Neural cell (in vitro differentiated cells): ENCODE data around the gene UBE2E3. TPM values are rescaled to one million over a fixed set of nuclear protein-coding genes. Genes with fewer than 3 reads are reported as not detected.

Source experiments
- H2AFZ ChIP-seq: fragments of 200-600, 300-800 bp; sonication (generic), shearing (Covaris generic); 2 replicates; pipeline ENCODE4 v1.6.0; 2014; ENCODE audit warnings: low read depth, mild to moderate bottlenecking, antibody characterized with exemption, low read length, moderate library complexity
- H3F3A ChIP-seq: fragments of 200-600 bp; shearing (Covaris generic); 2 replicates; pipeline ENCODE4 v1.6.1; 2016; ENCODE audit warnings: mild to moderate bottlenecking, moderate library complexity, mixed read lengths, antibody characterized with exemption, low read length; ENCODE audit not compliant: insufficient read depth, poor library complexity, severe bottlenecking
- H3K27ac ChIP-seq: fragments of 200-600, 300-800 bp; sonication (generic), shearing (Covaris generic); 2 replicates; pipeline ENCODE4 v1.5.1; 2014; ENCODE audit warnings: mild to moderate bottlenecking, low read length, moderate library complexity
- H3K27me3 ChIP-seq: fragments of 300-800, 200-600 bp; sonication (generic), shearing (Covaris generic); 2 replicates; pipeline ENCODE4 v1.6.0; 2014; ENCODE audit warnings: mild to moderate bottlenecking, low read depth, low read length, moderate library complexity; ENCODE audit not compliant: insufficient read depth
- H3K36me3 ChIP-seq: fragments of 300-800, 200-600 bp; sonication (generic), shearing (Covaris generic); 2 replicates; pipeline ENCODE4 v1.5.1; 2014; ENCODE audit warnings: mild to moderate bottlenecking, antibody characterized with exemption, low read length, moderate library complexity; ENCODE audit not compliant: insufficient read depth
- H3K4me2 ChIP-seq: fragments of 300-800, 200-600 bp; sonication (generic), shearing (Covaris generic); 2 replicates; pipeline ENCODE4 v1.6.0; 2014; ENCODE audit warnings: mild to moderate bottlenecking, low read length
- H3K4me3 ChIP-seq: fragments of 300-800, 200-600 bp; sonication (generic), shearing (Covaris generic); 2 replicates; pipeline ENCODE4 v1.5.1; 2014; ENCODE audit warnings: mild to moderate bottlenecking, low read length, moderate library complexity
- H3K79me2 ChIP-seq: fragments of 200-600 bp; shearing (Covaris generic); replicated peaks from 2 replicates; pipeline ENCODE4 v1.6.0; 2014; ENCODE audit warnings: mild to moderate bottlenecking, low read length, moderate library complexity; ENCODE audit not compliant: insufficient read depth
- H3K9ac ChIP-seq: fragments of 300-800, 200-600 bp; sonication (generic), shearing (Covaris generic); 2 replicates; pipeline ENCODE4 v1.6.1; 2016; ENCODE audit warnings: mild to moderate bottlenecking, low read length, mixed read lengths
- H3K9me2 ChIP-seq: fragments of 200-600 bp; shearing (Covaris generic); 2 replicates; pipeline ENCODE4 v1.6.1; 2016; ENCODE audit warnings: mild to moderate bottlenecking, low read length, mixed read lengths; ENCODE audit not compliant: insufficient read depth
- H3K9me3 ChIP-seq: fragments of 200-600, 300-800 bp; sonication (generic), shearing (Covaris generic); 2 replicates; pipeline ENCODE4 v1.6.1; 2016; ENCODE audit warnings: mild to moderate bottlenecking, mixed run types, low read length, moderate library complexity, mixed read lengths
- H4K20me1 ChIP-seq: fragments of 200-600 bp; shearing (Covaris generic); 2 replicates; pipeline ENCODE4 v1.6.1; 2016; ENCODE audit warnings: mild to moderate bottlenecking, mixed run types; ENCODE audit not compliant: insufficient read depth
- CTCF ChIP-seq: fragments of 450-650 bp; IDR thresholded peaks from 2 replicates; pipeline ENCODE4 v1.5.1; 2014; ENCODE audit warnings: antibody characterized with exemption, mild to moderate bottlenecking, moderate library complexity; ENCODE audit not compliant: poor library complexity, severe bottlenecking
- EP300 ChIP-seq: fragments of 450-650 bp; conservative IDR thresholded peaks from 2 replicates; pipeline ENCODE4 v1.6.1; 2014; ENCODE audit warnings: antibody characterized with exemption, mild to moderate bottlenecking, moderate library complexity; ENCODE audit not compliant: poor library complexity, severe bottlenecking
- EZH2 ChIP-seq: fragments of 200-600, 300-800 bp; shearing (Covaris generic), sonication (generic); IDR thresholded peaks from 2 replicates; pipeline ENCODE4 v1.6.1; 2014; ENCODE audit warnings: antibody characterized with exemption, low read length, borderline replicate concordance, mild to moderate bottlenecking; ENCODE audit not compliant: insufficient read depth, poor library complexity, severe bottlenecking
- MXI1 ChIP-seq: fragments of 450-650 bp; conservative IDR thresholded peaks from 2 replicates; pipeline ENCODE4 v1.6.1; 2014; ENCODE audit warnings: antibody characterized with exemption, mild to moderate bottlenecking; ENCODE audit not compliant: poor library complexity, severe bottlenecking
- POLR2AphosphoS5 ChIP-seq: IDR thresholded peaks from 2 replicates; pipeline ENCODE4 v1.6.1; 2012
- RAD21 ChIP-seq: fragments of 450-650 bp; conservative IDR thresholded peaks from 2 replicates; pipeline ENCODE4 v1.6.1; 2014; ENCODE audit warnings: antibody characterized with exemption, mild to moderate bottlenecking, moderate library complexity
- REST ChIP-seq: IDR thresholded peaks from 2 replicates; pipeline ENCODE4 v1.6.1; 2012; ENCODE audit warnings: borderline replicate concordance
- SMC3 ChIP-seq: fragments of 450-650 bp; conservative IDR thresholded peaks from 2 replicates; pipeline ENCODE4 v1.6.1; 2014; ENCODE audit warnings: antibody characterized with exemption, mild to moderate bottlenecking, moderate library complexity; ENCODE audit not compliant: poor library complexity
- TAF1 ChIP-seq: IDR thresholded peaks from 2 replicates; pipeline ENCODE4 v1.6.1; 2012; ENCODE audit warnings: low read depth
- polyA plus RNA-seq: library from polyadenylated mRNA; depleted of rRNA; stranded (reverse); fragments of >200 nt; gene quantifications from 2 replicates; pipeline ENCODE4 v1.2.3, GENCODE V29; 2014

The UBE2E3 gene
- polyA plus RNA-seq, 1 donor from 2014 or later: 337 TPM

DNA sequence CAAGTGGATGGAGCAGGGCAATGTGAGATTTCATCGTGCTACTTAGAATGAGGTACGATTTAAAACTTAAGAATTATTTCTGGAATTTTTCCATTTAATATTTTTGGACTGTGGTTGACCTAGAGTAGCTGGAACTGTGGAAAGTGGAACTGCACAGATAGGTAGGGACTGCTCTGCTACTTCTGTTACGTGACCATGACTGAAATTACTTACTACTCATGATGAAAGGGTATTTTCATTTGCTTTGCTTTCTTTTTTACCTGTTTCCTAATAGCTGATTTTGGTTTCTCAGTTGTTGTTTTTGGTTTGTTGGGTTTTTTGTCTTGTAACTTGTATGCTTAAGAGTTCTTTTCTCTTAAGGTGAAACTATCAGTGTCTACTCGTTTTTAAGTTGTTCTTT is 11.4 kb downstream of the UBE2E3 start:
- Histone ChIP-seq H3K4me2 (no peak overlapping the region), H3K9ac (no peak overlapping the region), H3K27me3 (no peaks in the 10 kb centered on the region), H3F3A (no peaks in the 10 kb centered on the region), H3K9me3 (no peaks in the 10 kb centered on the region), H3K4me3 (no peak overlapping the region), H3K27ac (no peak overlapping the region), H3K9me2 (no peaks in the 10 kb centered on the region), H4K20me1 (no peaks in the 10 kb centered on the region), H3K79me2 (peaks cover 77% of the 10 kb centered on the region), H2AFZ (no peak overlapping the region), H3K36me3 (no peaks in the 10 kb centered on the region)
- TF ChIP-seq REST: no peak
- TF ChIP-seq POLR2AphosphoS5: no peak
- no peak for TF ChIP-seq MXI1
- TF ChIP-seq EP300: no peak
- TF ChIP-seq RAD21: no peak
- TF ChIP-seq EZH2: no peak
- no peak for TF ChIP-seq TAF1
- TF ChIP-seq CTCF: no peak
- TF ChIP-seq SMC3: no peak

- H3K27me3 ChIP-seq: no peaks in the 10 kb centered on the region
- no peaks in the 10 kb centered on the region for H3K36me3 ChIP-seq
- TF ChIP-seq MXI1 (no peak), EP300 (no peak), EZH2 (no peak), RAD21 (no peak), SMC3 (no peak), REST (no peak), POLR2AphosphoS5 (no peak), CTCF (no peak), TAF1 (no peak)
- no peaks in the 10 kb centered on the region for H3K9me3 ChIP-seq
- no peaks in the 10 kb centered on the region for H3K9me2 ChIP-seq
- H2AFZ ChIP-seq: no peak overlapping the region
- H3K9ac ChIP-seq: no peak overlapping the region
- H3K4me2 ChIP-seq: no peak overlapping the region
- H3K4me3 ChIP-seq: no peak overlapping the region
- no peaks in the 10 kb centered on the region for H3F3A ChIP-seq
- no peak overlapping the region for H3K27ac ChIP-seq
- no peaks in the 10 kb centered on the region for H4K20me1 ChIP-seq
- H3K79me2 ChIP-seq: peaks cover 77% of the 10 kb centered on the region
Observed at GRCh38 chr2:180992994-180993393, 12.6 kb downstream of the UBE2E3 start.
